Hepatocyte (in vitro differentiated cells): ENCODE data around the gene SYT3.
"Not testable (repeated sequence)": the region's sequence is repeated elsewhere in the genome, so short reads cannot be mapped to it uniquely, and the experiment has no call there.

Experiments
- EZH2 ChIP-seq: fragments of 200-600 bp; sonication (generic); IDR thresholded peaks from 2 replicates; pipeline ENCODE4 v1.6.1; 2016; ENCODE audit warnings: antibody characterized with exemption, mild to moderate bottlenecking, borderline replicate concordance
- EZH2phosphoT487 ChIP-seq: fragments of 200-600 bp; sonication (generic); IDR thresholded peaks from one replicate; pipeline ENCODE4 v1.6.1; 2018; ENCODE audit warnings: antibody characterized with exemption, mild to moderate bottlenecking, low read depth, moderate library complexity; ENCODE audit not compliant: unreplicated experiment, severe bottlenecking
- TF ChIP-seq, protein P1 (sequence below): fragments of 200-600 bp; sonication (generic); IDR thresholded peaks from 2 replicates; pipeline ENCODE4 v1.5.1; 2016; ENCODE audit warnings: antibody characterized with exemption, mild to moderate bottlenecking; ENCODE audit not compliant: poor library complexity

DNA sequence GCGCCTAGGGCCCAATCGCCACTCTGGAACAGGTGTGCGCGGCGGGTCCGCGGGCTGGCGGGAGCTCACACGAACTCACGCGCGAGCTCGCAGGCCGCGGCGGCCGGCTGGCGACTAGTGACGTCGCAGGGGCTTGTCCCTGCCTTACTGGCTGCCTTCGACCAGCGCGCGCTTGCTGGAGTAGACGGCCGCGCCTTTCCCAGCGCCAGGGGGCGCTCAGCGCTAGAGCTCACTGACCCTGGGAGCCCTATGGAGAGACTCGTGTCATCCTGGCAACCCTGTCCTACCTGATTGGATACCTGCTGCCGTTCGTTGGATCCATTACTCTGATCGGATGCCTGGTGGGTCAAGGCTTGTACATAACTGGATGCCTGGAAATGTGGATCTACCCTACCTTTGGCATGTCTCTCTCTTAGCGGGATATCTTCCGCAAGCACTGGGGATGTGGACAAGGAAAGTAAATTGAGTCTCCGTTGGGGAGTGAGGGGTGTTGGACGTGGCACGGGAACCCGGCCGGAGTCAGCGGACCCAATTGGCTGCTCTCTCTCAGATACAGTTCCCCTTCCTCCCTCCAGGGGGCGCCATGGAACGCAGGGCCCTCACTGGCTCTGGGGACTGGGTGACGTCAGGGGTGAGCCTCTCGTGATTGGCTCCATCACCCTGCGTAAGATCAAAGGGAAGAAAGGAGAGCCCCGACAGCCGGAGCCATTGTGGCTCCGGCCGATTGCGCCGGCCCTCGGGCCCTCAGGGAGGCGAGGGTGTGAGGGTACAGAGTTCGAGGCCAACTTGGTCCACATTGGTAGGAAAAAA, 35.2 kb downstream of the SYT3 start:
- TF ChIP-seq EZH2, EZH2phosphoT487: not testable (repeated sequence)
- TF ChIP-seq, protein P1, sequence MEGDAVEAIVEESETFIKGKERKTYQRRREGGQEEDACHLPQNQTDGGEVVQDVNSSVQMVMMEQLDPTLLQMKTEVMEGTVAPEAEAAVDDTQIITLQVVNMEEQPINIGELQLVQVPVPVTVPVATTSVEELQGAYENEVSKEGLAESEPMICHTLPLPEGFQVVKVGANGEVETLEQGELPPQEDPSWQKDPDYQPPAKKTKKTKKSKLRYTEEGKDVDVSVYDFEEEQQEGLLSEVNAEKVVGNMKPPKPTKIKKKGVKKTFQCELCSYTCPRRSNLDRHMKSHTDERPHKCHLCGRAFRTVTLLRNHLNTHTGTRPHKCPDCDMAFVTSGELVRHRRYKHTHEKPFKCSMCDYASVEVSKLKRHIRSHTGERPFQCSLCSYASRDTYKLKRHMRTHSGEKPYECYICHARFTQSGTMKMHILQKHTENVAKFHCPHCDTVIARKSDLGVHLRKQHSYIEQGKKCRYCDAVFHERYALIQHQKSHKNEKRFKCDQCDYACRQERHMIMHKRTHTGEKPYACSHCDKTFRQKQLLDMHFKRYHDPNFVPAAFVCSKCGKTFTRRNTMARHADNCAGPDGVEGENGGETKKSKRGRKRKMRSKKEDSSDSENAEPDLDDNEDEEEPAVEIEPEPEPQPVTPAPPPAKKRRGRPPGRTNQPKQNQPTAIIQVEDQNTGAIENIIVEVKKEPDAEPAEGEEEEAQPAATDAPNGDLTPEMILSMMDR: not testable (repeated sequence)
